IMR-90 (cell line): ENCODE measurements around the gene MEIOB. TPM values are rescaled to one million over a fixed set of nuclear protein-coding genes. Genes with fewer than 3 reads are reported as not detected.

ENCODE experiments used
- ATAC-seq: fragments of 200-7000 bp; cut with Tn5 transposase; 2 replicates; pipeline ENCODE4 v1.9.1; 2020; ENCODE audit warnings: low read depth, mild to moderate bottlenecking, moderate library complexity
- BruUV-seq: library from RNA; stranded (reverse); fragments of 400-500 nt; replicated peaks from 2 replicates; lab custom pipeline; 2021; lab: Mats Ljungman, UMichigan
- CTCF ChIA-PET: fragments of 300-600 bp; formaldehyde crosslinking; extraction: SDS; loops from one replicate; lab custom pipeline; 2021; ENCODE audit warnings: antibody characterized with exemption; lab: Yijun Ruan, JAX
- POLR2A ChIA-PET: fragments of 300-600 bp; sonication (Branson Sonifier 250); formaldehyde crosslinking; loops from one replicate; lab custom pipeline; 2022; ENCODE audit warnings: antibody characterized with exemption; ENCODE audit not compliant: unreplicated experiment; lab: Charles Lee
- DNase-seq: peaks from one replicate; pipeline ENCODE4 v3.0.0; 2013
- H2AFZ ChIP-seq: replicated peaks from 2 replicates; pipeline ENCODE3; 2013; ENCODE audit warnings: low read length, mild to moderate bottlenecking; ENCODE audit not compliant: poor library complexity
- H2AK5ac ChIP-seq: 2 replicates; pipeline ENCODE4 v1.6.1; 2013; ENCODE audit warnings: low read depth, low read length, inconsistent platforms
- H2AK9ac ChIP-seq: replicated peaks from 2 replicates; pipeline ENCODE3; 2013; ENCODE audit warnings: mild to moderate bottlenecking, low read depth, low read length, moderate library complexity; ENCODE audit not compliant: poor library complexity
- H2BK120ac ChIP-seq: 2 replicates; pipeline ENCODE4 v1.6.1; 2013; ENCODE audit warnings: low read depth, low read length, inconsistent platforms
- H2BK15ac ChIP-seq: 3 replicates; pipeline ENCODE4 v1.6.1; 2013; ENCODE audit warnings: low read depth, low read length, inconsistent platforms
- H2BK20ac ChIP-seq: 2 replicates; pipeline ENCODE4 v1.6.1; 2013; ENCODE audit warnings: low read depth, mild to moderate bottlenecking, inconsistent platforms, low read length, moderate library complexity
- H2BK5ac ChIP-seq: 2 replicates; pipeline ENCODE4 v1.6.1; 2013; ENCODE audit warnings: mild to moderate bottlenecking, low read depth, low read length, inconsistent platforms; ENCODE audit not compliant: poor library complexity, severe bottlenecking
- H3K14ac ChIP-seq: replicated peaks from 2 replicates; pipeline ENCODE4 v1.6.1; 2013; ENCODE audit warnings: low read depth, low read length, inconsistent platforms
- H3K18ac ChIP-seq: 2 replicates; pipeline ENCODE4 v1.6.1; 2013; ENCODE audit warnings: low read depth, low read length, control low read depth
- H3K23ac ChIP-seq: 2 replicates; pipeline ENCODE4 v1.6.1; 2013; ENCODE audit warnings: low read depth, low read length, inconsistent platforms
- H3K27ac ChIP-seq: 2 replicates; pipeline ENCODE4 v1.5.1; 2013; ENCODE audit warnings: mild to moderate bottlenecking, control low read depth, low read length; ENCODE audit not compliant: insufficient read depth
- H3K27me3 ChIP-seq: 2 replicates; pipeline ENCODE4 v1.6.1; 2013; ENCODE audit warnings: low read length; ENCODE audit not compliant: control insufficient read depth, insufficient read depth
- H3K36me3 ChIP-seq: 2 replicates; pipeline ENCODE4 v1.6.1; 2013; ENCODE audit warnings: low read length, mixed read lengths; ENCODE audit not compliant: control insufficient read depth, insufficient read depth
- H3K4ac ChIP-seq: 2 replicates; pipeline ENCODE4 v1.6.1; 2013; ENCODE audit warnings: low read depth, low read length, inconsistent platforms
- H3K4me1 ChIP-seq: 2 replicates; pipeline ENCODE4 v1.6.1; 2013; ENCODE audit warnings: low read length, mixed read lengths; ENCODE audit not compliant: control insufficient read depth, insufficient read depth
- H3K4me2 ChIP-seq: 2 replicates; pipeline ENCODE4 v1.6.1; 2013; ENCODE audit warnings: low read depth, mild to moderate bottlenecking, control low read depth, low read length, moderate library complexity
- H3K4me3 ChIP-seq: 2 replicates; pipeline ENCODE4 v1.5.1; 2013; ENCODE audit warnings: low read depth, mild to moderate bottlenecking, control low read depth, low read length, moderate library complexity; ENCODE audit not compliant: insufficient read depth
- H3K56ac ChIP-seq: 2 replicates; pipeline ENCODE4 v1.6.1; 2013; ENCODE audit warnings: low read length, inconsistent platforms; ENCODE audit not compliant: insufficient read depth; ENCODE audit errors: extremely low read depth
- H3K79me1 ChIP-seq, 2 experiments: 2 replicates each; pipeline ENCODE4 v1.6.1; 2013; ENCODE audit warnings: low read length in 2 of 2, inconsistent platforms in 1 of 2, low read depth in 1 of 2
- H3K9ac ChIP-seq: 2 replicates; pipeline ENCODE4 v1.6.1; 2013; ENCODE audit warnings: low read depth, low read length, control low read depth
- H3K9me1 ChIP-seq: 2 replicates; pipeline ENCODE4 v1.6.1; 2013; ENCODE audit warnings: low read length, inconsistent platforms; ENCODE audit not compliant: insufficient read depth
- H3K9me3 ChIP-seq: 2 replicates; pipeline ENCODE4 v1.6.1; 2013; ENCODE audit warnings: low read length; ENCODE audit not compliant: control insufficient read depth, insufficient read depth
- H4K20me1 ChIP-seq: 2 replicates; pipeline ENCODE4 v1.6.1; 2013; ENCODE audit warnings: low read length, inconsistent platforms; ENCODE audit not compliant: insufficient read depth
- H4K5ac ChIP-seq: 2 replicates; pipeline ENCODE4 v1.6.1; 2013; ENCODE audit warnings: mild to moderate bottlenecking, low read depth, low read length, control low read depth
- H4K8ac ChIP-seq, 2 experiments: 2 replicates each; pipeline ENCODE4 v1.6.1; 2013; ENCODE audit warnings: low read depth in 2 of 2, low read length in 2 of 2, control low read depth in 1 of 2, inconsistent platforms in 1 of 2
- H4K91ac ChIP-seq: 2 replicates; pipeline ENCODE4 v1.6.1; 2013; ENCODE audit warnings: low read depth, low read length, inconsistent platforms; ENCODE audit not compliant: insufficient read depth
- CEBPB ChIP-seq: IDR thresholded peaks from 2 replicates; pipeline ENCODE4 v1.6.1; 2012; ENCODE audit warnings: low read depth, low read length, improper control_type of control experiment
- CTCF ChIP-seq: conservative IDR thresholded peaks from 2 replicates; pipeline ENCODE4 v1.5.1; 2012; ENCODE audit warnings: mild to moderate bottlenecking, low read depth, low read length, improper control_type of control experiment
- ELK1 ChIP-seq: fragments of 150-350 bp; IDR thresholded peaks from 2 replicates; pipeline ENCODE4 v1.6.1; 2016; ENCODE audit warnings: low read depth, mild to moderate bottlenecking, low read length, moderate library complexity, borderline replicate concordance
- MXI1 ChIP-seq: IDR thresholded peaks from 2 replicates; pipeline ENCODE4 v1.6.1; 2012; ENCODE audit warnings: low read depth, mild to moderate bottlenecking, low read length, moderate library complexity, borderline replicate concordance
- POLR2A ChIP-seq: IDR thresholded peaks from 2 replicates; pipeline ENCODE4 v1.6.1; 2012; ENCODE audit warnings: mild to moderate bottlenecking, low read depth, low read length
- RCOR1 ChIP-seq: IDR thresholded peaks from 2 replicates; pipeline ENCODE4 v1.6.1; 2012; ENCODE audit warnings: mild to moderate bottlenecking, low read length, improper control_type of control experiment; ENCODE audit not compliant: insufficient replicate concordance
- RFX5 ChIP-seq: IDR thresholded peaks from 2 replicates; pipeline ENCODE4 v1.8.0; 2012; ENCODE audit warnings: low read depth, mild to moderate bottlenecking, low read length, moderate library complexity
- SMC3 ChIP-seq: fragments of 150-350 bp; IDR thresholded peaks from 2 replicates; pipeline ENCODE4 v1.6.1; 2016; ENCODE audit warnings: low read depth, mild to moderate bottlenecking, antibody characterized with exemption, low read length, moderate library complexity
- USF2 ChIP-seq: fragments of 150-350 bp; IDR thresholded peaks from 2 replicates; pipeline ENCODE4 v1.6.1; 2017; ENCODE audit warnings: mild to moderate bottlenecking, antibody characterized with exemption, low read length, low read depth
- WGBS, 2 experiments: methylation state at CpG; one replicate each; pipeline versions ENCODE4 v1.1.5 to v1.1.7; 2013; ENCODE audit warnings: missing lambda C conversion rate in 2 of 2; ENCODE audit not compliant: insufficient read length in 1 of 2; ENCODE audit errors: extremely low coverage in 2 of 2; 5-methylcytosine and 5-hydroxymethylcytosine counted together
- dilution Hi-C: fragments of 300-500 bp; cut with HindIII; formaldehyde crosslinking; loops from one replicate; pipeline ENCODE4 v1.14.3; 2018; ENCODE audit warnings: low sequenced_read_pairs; ENCODE audit not compliant: unreplicated experiment
- in situ Hi-C: fragments of 300-500 bp; cut with MboI; formaldehyde crosslinking; loops from 3 replicates; pipeline ENCODE4 v1.14.3; 2019; ENCODE audit warnings: low sequenced_read_pairs, inconsistent platforms, mixed read lengths
- intact Hi-C: fragments of 100-400 bp; cut with micrococcal nuclease; formaldehyde crosslinking; loops from 2 replicates; pipeline ENCODE4 v1.10.0; 2022
- polyA plus RNA-seq, 3 experiments: library from polyadenylated mRNA; depleted of rRNA; stranded (reverse); fragments of >200 nt; gene quantifications; 2 replicates each; pipeline ENCODE4 v1.2.3, GENCODE V29; 2012; ENCODE audit warnings: low replicate concordance in 1 of 3
- total RNA-seq: library from RNA; depleted of rRNA; stranded (reverse); fragments of >200 nt; gene quantifications from 2 replicates; pipeline ENCODE4 v1.2.3, GENCODE V29; 2012

The MEIOB gene
- total and polyA plus RNA-seq, 2 of the 4 experiments (the other 2 are of a cell fraction) = 0.14 TPM; not detected in 1

DNA sequence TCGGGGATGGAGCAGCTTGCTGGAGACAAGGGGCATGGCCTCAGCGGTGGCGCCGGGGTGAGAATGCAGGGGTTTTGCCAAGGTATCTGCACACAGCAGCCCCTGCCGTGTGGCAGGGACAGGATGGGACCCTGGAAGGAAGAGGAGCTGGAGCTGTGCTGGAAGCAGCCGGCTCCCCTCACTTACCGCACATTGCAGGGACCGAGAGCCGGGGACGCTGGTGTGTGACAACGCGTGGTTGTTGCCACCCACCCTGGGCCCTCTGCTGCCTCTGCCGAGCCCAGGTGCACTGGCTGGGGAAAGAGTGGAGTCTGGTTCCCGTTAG is 86.2 kb downstream of the MEIOB start:
- peaks cover 7% of the 10 kb centered on the region; the same call in 1 of the 2 replicates for H3K9me1 ChIP-seq
- H4K91ac ChIP-seq = no peak overlapping the region
- peaks cover 12 to 51% of the 10 kb centered on the region in 2 experiments for H3K79me1 ChIP-seq
- peaks cover 32% of the 10 kb centered on the region for H3K36me3 ChIP-seq
- no peak overlapping the region for H3K4me3 ChIP-seq
- H3K4me2 ChIP-seq = no peak overlapping the region
- no peak overlapping the region for H2AK5ac ChIP-seq
- no peak overlapping the region for H3K9ac ChIP-seq
- H3K14ac ChIP-seq = no peak overlapping the region
- ChIA-PET CTCF (no interaction called here), POLR2A (no interaction called here)
- no peak overlapping the region for H2BK15ac ChIP-seq
- no peak overlapping the region for H2AK9ac ChIP-seq
- intact Hi-C loops (no loop called here), dilution Hi-C loops (no loop called here), in situ Hi-C loops (no loop called here)
- no peak overlapping the region for H2BK120ac ChIP-seq
- DNase-seq (no peak), ATAC-seq (no peak)
- H2BK20ac ChIP-seq = no peak overlapping the region
- H3K4me1 ChIP-seq = peaks cover 3% of the 10 kb centered on the region; the same call in 1 of the 2 replicates
- no peak overlapping the region for H2AFZ ChIP-seq
- 98% methylated on average over 5 of the region's 14 CpGs; no CpG with 5 or more reads in 1 of the 2 experiments for WGBS, 2 experiments
- no peak overlapping the region for H3K23ac ChIP-seq
- H4K8ac ChIP-seq = no peak overlapping the region
- peaks cover 38% of the 10 kb centered on the region for H4K20me1 ChIP-seq
- no peaks in the 10 kb centered on the region for H3K27me3 ChIP-seq
- no TSS peak for BruUV-seq
- H2BK5ac ChIP-seq = no peak overlapping the region
- TF ChIP-seq USF2 (no peak), RCOR1 (no peak), MXI1 (no peak), SMC3 (no peak), CEBPB (no peak), CTCF (no peak), ELK1 (no peak), POLR2A (no peak), RFX5 (no peak)
- no peak overlapping the region for H3K56ac ChIP-seq
- H3K4ac ChIP-seq = no peak overlapping the region
- H3K18ac ChIP-seq = no peak overlapping the region
- no peaks in the 10 kb centered on the region for H3K9me3 ChIP-seq
- no peak overlapping the region for H3K27ac ChIP-seq
- no peak overlapping the region for H4K5ac ChIP-seq
